Ishikawa (cell line): Measurements from ENCODE around the gene SYNC.

Experiments used
- CREB1 ChIP-seq: IDR thresholded peaks from 2 replicates; pipeline ENCODE4 v1.6.1; 2012; ENCODE audit warnings: low read depth
- FOXM1 ChIP-seq: IDR thresholded peaks from 2 replicates; pipeline ENCODE4 v1.6.1; 2012; ENCODE audit warnings: low read depth, borderline replicate concordance
- TF ChIP-seq, protein P1 (sequence below): IDR thresholded peaks from 2 replicates; pipeline ENCODE4 v1.6.1; 2012

DNA sequence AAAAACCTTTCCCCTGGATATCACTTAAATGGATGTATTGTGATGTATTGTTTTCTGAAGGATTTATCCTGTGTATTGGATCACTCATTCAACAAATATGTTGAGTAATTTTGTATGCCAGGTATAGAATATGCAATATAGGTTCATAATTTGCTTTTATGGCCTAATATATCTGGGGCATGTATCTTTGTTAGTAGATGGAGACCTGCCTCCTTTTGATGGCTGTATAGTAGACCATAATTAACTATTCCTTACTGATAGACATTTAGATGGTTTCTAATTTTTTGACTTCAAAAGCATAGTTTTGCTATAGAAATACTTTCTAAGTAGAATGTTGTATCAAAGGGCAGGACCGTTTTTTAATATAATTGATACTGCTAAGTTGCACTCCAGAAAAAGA, 43.0 kb downstream of the SYNC start:
- TF ChIP-seq FOXM1 (no peak), CREB1 (no peak)
- TF ChIP-seq, protein P1, sequence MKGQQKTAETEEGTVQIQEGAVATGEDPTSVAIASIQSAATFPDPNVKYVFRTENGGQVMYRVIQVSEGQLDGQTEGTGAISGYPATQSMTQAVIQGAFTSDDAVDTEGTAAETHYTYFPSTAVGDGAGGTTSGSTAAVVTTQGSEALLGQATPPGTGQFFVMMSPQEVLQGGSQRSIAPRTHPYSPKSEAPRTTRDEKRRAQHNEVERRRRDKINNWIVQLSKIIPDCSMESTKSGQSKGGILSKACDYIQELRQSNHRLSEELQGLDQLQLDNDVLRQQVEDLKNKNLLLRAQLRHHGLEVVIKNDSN: no peak
